Measurements from ENCODE around the gene ZMIZ2.
"Not testable (repeated sequence)": the region's sequence is repeated elsewhere in the genome, so short reads cannot be mapped to it uniquely, and the experiment has no call there.

ZMIZ2 gene

DNA sequence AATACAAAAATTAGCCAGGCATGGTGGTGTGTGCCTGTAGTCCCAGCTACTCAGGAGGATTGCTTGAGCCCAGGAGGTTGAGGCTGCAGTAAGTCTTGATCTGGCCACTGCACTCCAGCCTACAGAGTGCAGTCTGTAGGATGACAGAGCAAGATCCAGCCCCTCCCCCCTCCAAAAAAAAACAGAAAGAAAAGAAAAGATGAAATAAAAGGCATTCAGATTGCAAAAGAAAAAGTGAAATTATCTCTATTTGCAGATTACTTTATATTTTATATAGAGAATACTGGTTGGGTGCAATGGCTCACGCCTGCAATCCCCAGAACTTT, 20.7 kb upstream of the ZMIZ2 start:
- Histone ChIP-seq H3K36me3 (ENCODE audit: control insufficient read depth, insufficient read depth, low read length) (no peaks in the 10 kb centered on the region), H3K27ac (ENCODE audit: low read length) (no peak overlapping the region), H3K4me3 (ENCODE audit: low read length) (no peak overlapping the region), H3K27me3 (ENCODE audit: control insufficient read depth, insufficient read depth, low read length) (no peaks in the 10 kb centered on the region), H3K9me3 (ENCODE audit: control insufficient read depth, insufficient read depth, low read length) (no peaks in the 10 kb centered on the region), H3K4me1 (ENCODE audit: control insufficient read depth, insufficient read depth, low read length) (no peaks in the 10 kb centered on the region)
- DNase-seq (ENCODE audit: low read depth, low spot score), result no peak
- WGBS (ENCODE audit: insufficient coverage, insufficient read length), result no CpG with 5 or more reads among the region's 1 CpG

DNA sequence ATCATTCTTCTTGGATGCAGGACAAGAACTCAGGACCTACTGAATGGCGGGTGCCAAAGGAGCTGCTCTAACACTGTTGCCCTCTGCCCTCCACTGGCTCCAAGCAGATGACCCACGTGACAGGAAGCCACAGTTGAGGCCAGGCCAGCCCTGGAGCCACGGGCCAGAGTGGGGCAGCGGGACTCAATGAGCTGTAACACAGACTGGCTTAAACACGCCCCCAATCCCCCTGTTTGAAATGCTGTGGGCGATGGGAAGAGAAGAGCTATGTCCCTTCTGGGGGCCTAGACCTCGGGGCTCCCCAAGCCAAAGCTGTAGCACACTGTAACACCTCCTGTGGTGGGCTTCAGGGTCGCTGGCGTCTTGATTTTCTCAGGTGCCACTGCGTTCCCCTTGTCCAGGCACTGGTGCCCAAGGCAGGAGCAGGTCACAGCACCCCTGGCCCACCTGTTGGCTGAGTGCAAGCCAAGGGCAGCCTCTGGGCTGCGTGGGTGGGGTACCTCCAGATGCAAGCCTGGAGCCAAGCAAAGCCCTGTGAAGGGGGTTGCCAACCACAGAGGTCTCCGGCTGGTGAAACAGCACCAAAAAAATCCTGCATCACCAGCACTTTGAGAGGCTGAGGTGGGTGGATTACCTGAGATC, 18.6 kb upstream of the ZMIZ2 start:
- Histone ChIP-seq H3K27me3 (ENCODE audit: control insufficient read depth, insufficient read depth, low read length) (no peaks in the 10 kb centered on the region), H3K36me3 (ENCODE audit: control insufficient read depth, insufficient read depth, low read length) (no peaks in the 10 kb centered on the region), H3K4me1 (ENCODE audit: control insufficient read depth, insufficient read depth, low read length) (no peaks in the 10 kb centered on the region), H3K9me3 (ENCODE audit: control insufficient read depth, insufficient read depth, low read length) (no peaks in the 10 kb centered on the region), H3K4me3 (ENCODE audit: low read length) (no peak overlapping the region), H3K27ac (ENCODE audit: low read length) (no peak overlapping the region)
- no peak for DNase-seq (ENCODE audit: low read depth, low spot score)
- no CpG with 5 or more reads among the region's 12 CpGs for WGBS (ENCODE audit: insufficient coverage, insufficient read length)

DNA sequence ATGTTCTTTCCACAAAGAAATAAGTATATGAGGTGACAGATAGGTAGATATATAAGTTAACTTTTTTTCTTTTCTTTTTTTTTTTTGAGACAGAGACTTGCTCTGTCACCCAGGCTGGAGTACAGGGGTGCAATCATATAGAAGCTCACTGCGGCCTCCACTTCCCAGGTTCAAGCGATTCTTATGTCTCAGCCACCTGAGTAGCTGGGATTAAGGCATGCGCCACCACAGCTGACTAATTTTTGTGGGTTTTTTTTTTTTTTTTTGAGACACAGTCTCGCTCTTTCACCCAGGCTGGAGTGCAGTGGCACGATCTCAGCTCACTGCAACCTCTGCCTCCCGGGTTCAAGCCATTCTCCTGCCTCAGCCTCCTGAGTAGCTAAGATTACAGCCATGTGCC, 15.7 kb upstream of the ZMIZ2 start:
- WGBS (ENCODE audit: insufficient coverage, insufficient read length), result no CpG with 5 or more reads among the region's 6 CpGs
- H3K27me3 ChIP-seq (ENCODE audit: control insufficient read depth, insufficient read depth, low read length); H3K4me1 ChIP-seq (ENCODE audit: control insufficient read depth, insufficient read depth, low read length); H3K27ac ChIP-seq (ENCODE audit: low read length); H3K4me3 ChIP-seq (ENCODE audit: low read length); DNase-seq (ENCODE audit: low read depth, low spot score); H3K36me3 ChIP-seq (ENCODE audit: control insufficient read depth, insufficient read depth, low read length); H3K9me3 ChIP-seq (ENCODE audit: control insufficient read depth, insufficient read depth, low read length): not testable (repeated sequence)

- H3K36me3 ChIP-seq (ENCODE audit: control insufficient read depth, insufficient read depth, low read length), result no peaks in the 10 kb centered on the region
- no CpG with 5 or more reads among the region's 5 CpGs for WGBS (ENCODE audit: insufficient coverage, insufficient read length)
- H3K27ac ChIP-seq (ENCODE audit: low read length), result no peak overlapping the region
- no peaks in the 10 kb centered on the region for H3K4me1 ChIP-seq (ENCODE audit: control insufficient read depth, insufficient read depth, low read length)
- H3K4me3 ChIP-seq (ENCODE audit: low read length), result no peak overlapping the region
- no peaks in the 10 kb centered on the region for H3K9me3 ChIP-seq (ENCODE audit: control insufficient read depth, insufficient read depth, low read length)
- no peaks in the 10 kb centered on the region for H3K27me3 ChIP-seq (ENCODE audit: control insufficient read depth, insufficient read depth, low read length)
- no peak for DNase-seq (ENCODE audit: low read depth, low spot score)
Observed at GRCh38 chr7:44733708-44734481, 14.8 kb upstream of the ZMIZ2 start.

DNA sequence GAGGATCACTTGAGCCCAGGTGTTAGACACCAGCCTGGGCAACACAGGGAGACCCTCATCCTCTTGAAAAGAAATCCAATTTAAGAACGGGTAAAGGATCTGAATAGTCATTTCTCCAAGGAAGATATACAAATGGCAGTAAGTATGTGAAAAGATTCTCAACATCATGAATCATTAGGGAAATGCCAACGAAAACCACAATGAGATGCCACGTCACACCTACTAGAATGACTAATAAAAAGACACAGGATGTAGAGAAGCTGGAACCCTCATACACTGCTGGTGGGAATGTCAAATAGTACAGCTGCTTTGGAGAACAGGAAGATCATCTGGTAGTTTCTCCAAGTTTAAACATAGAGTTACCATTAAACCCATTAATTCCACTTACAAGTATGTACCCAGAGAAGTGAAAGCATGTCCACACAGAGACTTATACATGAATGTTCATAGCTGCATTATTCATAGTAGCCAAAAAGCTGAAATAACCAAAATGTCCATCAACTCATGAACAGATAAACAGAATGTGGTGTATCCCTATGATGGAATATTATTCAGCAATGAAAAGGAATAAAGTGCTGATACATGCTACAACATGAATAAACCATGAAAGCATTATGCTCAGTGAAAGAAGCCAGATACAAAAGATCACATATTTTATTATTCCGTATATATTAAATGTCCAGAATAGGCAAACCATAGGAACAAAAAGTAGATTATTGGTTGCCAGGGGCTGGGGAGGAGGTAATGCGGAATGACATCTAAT, 13.1 kb upstream of the ZMIZ2 start:
- H3K36me3 ChIP-seq (ENCODE audit: control insufficient read depth, insufficient read depth, low read length), result no peaks in the 10 kb centered on the region
- H3K27ac ChIP-seq (ENCODE audit: low read length), result no peak overlapping the region
- H3K27me3 ChIP-seq (ENCODE audit: control insufficient read depth, insufficient read depth, low read length), result no peaks in the 10 kb centered on the region
- no peaks in the 10 kb centered on the region for H3K9me3 ChIP-seq (ENCODE audit: control insufficient read depth, insufficient read depth, low read length)
- WGBS (ENCODE audit: insufficient coverage, insufficient read length), result no CpG with 5 or more reads among the region's 5 CpGs
- no peak overlapping the region for H3K4me3 ChIP-seq (ENCODE audit: low read length)
- no peak for DNase-seq (ENCODE audit: low read depth, low spot score)
- no peaks in the 10 kb centered on the region; the same call in 1 of the 2 replicates for H3K4me1 ChIP-seq (ENCODE audit: control insufficient read depth, insufficient read depth, low read length)

GRCh38 chr7:44736896-44737295, 11.8 kb upstream of the ZMIZ2 start:
- DNase-seq (ENCODE audit: low read depth, low spot score), result no peak
- Histone ChIP-seq H3K36me3 (ENCODE audit: control insufficient read depth, insufficient read depth, low read length) (no peaks in the 10 kb centered on the region), H3K27me3 (ENCODE audit: control insufficient read depth, insufficient read depth, low read length) (no peaks in the 10 kb centered on the region), H3K27ac (ENCODE audit: low read length) (no peak overlapping the region), H3K9me3 (ENCODE audit: control insufficient read depth, insufficient read depth, low read length) (no peaks in the 10 kb centered on the region), H3K4me3 (ENCODE audit: low read length) (no peak overlapping the region), H3K4me1 (ENCODE audit: control insufficient read depth, insufficient read depth, low read length) (no peaks in the 10 kb centered on the region; the same call in 1 of the 2 replicates)
- WGBS (ENCODE audit: insufficient coverage, insufficient read length), result no CpG with 5 or more reads among the region's 3 CpGs

DNA sequence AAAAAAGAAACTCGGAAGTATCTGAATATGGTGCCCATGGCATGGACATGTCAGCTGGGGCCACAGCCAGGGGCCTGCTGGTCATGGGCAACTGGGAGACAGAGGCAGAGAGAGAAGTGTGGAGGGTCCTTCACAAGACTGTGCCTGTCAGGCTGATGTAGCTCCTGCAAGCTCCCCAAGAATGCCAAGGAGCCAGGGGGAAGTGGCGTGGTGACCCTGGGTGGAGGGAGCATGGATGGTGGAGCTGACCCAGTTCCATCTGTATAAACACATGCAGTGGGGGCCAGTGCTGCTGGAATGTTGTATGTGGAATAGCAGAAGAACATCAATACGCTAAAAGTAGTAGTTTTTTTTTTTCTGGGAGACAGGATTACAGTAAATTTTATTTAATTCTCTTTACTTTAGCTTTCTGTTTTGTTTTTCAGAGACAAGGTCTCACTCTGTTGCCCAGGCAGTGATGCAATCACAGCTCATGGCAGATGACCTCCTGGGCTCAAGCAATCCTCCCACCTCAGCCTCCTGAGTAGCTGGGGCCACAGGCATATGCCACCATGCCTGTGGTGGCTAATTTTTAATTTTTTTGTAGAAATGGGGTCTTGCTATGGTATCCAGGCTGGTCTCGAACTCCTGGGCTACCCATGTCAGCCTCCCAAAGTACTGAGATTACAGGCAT, 10.5 kb upstream of the ZMIZ2 start:
- no peaks in the 10 kb centered on the region for H3K27me3 ChIP-seq (ENCODE audit: control insufficient read depth, insufficient read depth, low read length)
- no peaks in the 10 kb centered on the region for H3K36me3 ChIP-seq (ENCODE audit: control insufficient read depth, insufficient read depth, low read length)
- DNase-seq (ENCODE audit: low read depth, low spot score), result no peak
- no peaks in the 10 kb centered on the region; the same call in 1 of the 2 replicates for H3K4me1 ChIP-seq (ENCODE audit: control insufficient read depth, insufficient read depth, low read length)
- H3K27ac ChIP-seq (ENCODE audit: low read length), result no peak overlapping the region
- WGBS (ENCODE audit: insufficient coverage, insufficient read length), result no CpG with 5 or more reads among the region's 4 CpGs
- H3K4me3 ChIP-seq (ENCODE audit: low read length), result no peak overlapping the region
- no peaks in the 10 kb centered on the region for H3K9me3 ChIP-seq (ENCODE audit: control insufficient read depth, insufficient read depth, low read length)

- no peaks in the 10 kb centered on the region for H3K27me3 ChIP-seq (ENCODE audit: control insufficient read depth, insufficient read depth, low read length)
- WGBS (ENCODE audit: insufficient coverage, insufficient read length), result no CpG with 5 or more reads among the region's 23 CpGs
- no peak for DNase-seq (ENCODE audit: low read depth, low spot score)
- H3K27ac ChIP-seq (ENCODE audit: low read length), result no peak overlapping the region
- no peaks in the 10 kb centered on the region for H3K9me3 ChIP-seq (ENCODE audit: control insufficient read depth, insufficient read depth, low read length)
- H3K36me3 ChIP-seq (ENCODE audit: control insufficient read depth, insufficient read depth, low read length), result no peaks in the 10 kb centered on the region
- no peaks in the 10 kb centered on the region; the same call in 1 of the 2 replicates for H3K4me1 ChIP-seq (ENCODE audit: control insufficient read depth, insufficient read depth, low read length)
- H3K4me3 ChIP-seq (ENCODE audit: low read length), result no peak overlapping the region
Observed at GRCh38 chr7:44738876-44739665, 9.6 kb upstream of the ZMIZ2 start.

DNA sequence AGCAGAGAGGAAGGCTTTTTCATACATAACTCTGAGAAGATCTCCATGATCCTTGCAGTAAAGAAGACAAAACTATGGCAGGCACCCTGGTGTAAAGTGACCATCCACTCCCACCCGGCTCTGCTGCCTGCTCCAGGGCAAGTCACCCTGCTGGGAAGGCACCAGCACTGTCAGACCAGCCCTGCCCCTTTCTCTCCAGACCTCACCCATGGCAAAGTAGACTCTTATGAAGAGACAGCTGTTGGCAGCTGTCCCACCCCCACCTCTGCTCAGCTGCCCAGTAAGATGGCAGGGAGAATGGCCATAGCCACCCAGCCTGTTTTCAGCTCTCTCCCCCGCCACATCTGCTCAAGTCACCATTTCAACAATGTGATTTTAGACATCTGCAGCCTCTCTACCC, 8.6 kb upstream of the ZMIZ2 start:
- no peaks in the 10 kb centered on the region for H3K27me3 ChIP-seq (ENCODE audit: control insufficient read depth, insufficient read depth, low read length)
- H3K4me1 ChIP-seq (ENCODE audit: control insufficient read depth, insufficient read depth, low read length), result no peaks in the 10 kb centered on the region; the same call in 1 of the 2 replicates
- H3K27ac ChIP-seq (ENCODE audit: low read length), result no peak overlapping the region
- H3K4me3 ChIP-seq (ENCODE audit: low read length), result no peak overlapping the region
- DNase-seq (ENCODE audit: low read depth, low spot score), result no peak
- no peaks in the 10 kb centered on the region for H3K9me3 ChIP-seq (ENCODE audit: control insufficient read depth, insufficient read depth, low read length)
- no peaks in the 10 kb centered on the region for H3K36me3 ChIP-seq (ENCODE audit: control insufficient read depth, insufficient read depth, low read length)
- no CpG with 5 or more reads among the region's 2 CpGs for WGBS (ENCODE audit: insufficient coverage, insufficient read length)

- no peaks in the 10 kb centered on the region; the same call in 1 of the 2 replicates for H3K4me1 ChIP-seq (ENCODE audit: control insufficient read depth, insufficient read depth, low read length)
- no peaks in the 10 kb centered on the region for H3K9me3 ChIP-seq (ENCODE audit: control insufficient read depth, insufficient read depth, low read length)
- H3K27me3 ChIP-seq (ENCODE audit: control insufficient read depth, insufficient read depth, low read length), result no peaks in the 10 kb centered on the region
- H3K4me3 ChIP-seq (ENCODE audit: low read length), result no peak overlapping the region
- no peak for DNase-seq (ENCODE audit: low read depth, low spot score)
- WGBS (ENCODE audit: insufficient coverage, insufficient read length), result no CpG with 5 or more reads among the region's 1 CpG
- no peak overlapping the region for H3K27ac ChIP-seq (ENCODE audit: low read length)
- no peaks in the 10 kb centered on the region for H3K36me3 ChIP-seq (ENCODE audit: control insufficient read depth, insufficient read depth, low read length)
Observed at GRCh38 chr7:44743750-44744149, 4.9 kb upstream of the ZMIZ2 start.

Data from iPS DF 6.9 (cell line).